Colonic mucosa (tissue), 4 donors: ENCODE data around the gene SHISA6. TPM values are rescaled to one million over a fixed set of nuclear protein-coding genes. Genes with fewer than 3 reads are reported as not detected.

Experiments used
- DNase-seq: peaks from one replicate; pipeline ENCODE4 v3.0.0-alpha.2; 2020
- H3K27ac ChIP-seq: fragments of 200-600 bp; one replicate; pipeline ENCODE4 v1.8.0; 2021
- H3K27me3 ChIP-seq: fragments of 200-600 bp; one replicate; pipeline ENCODE4 v1.8.0; 2021
- H3K36me3 ChIP-seq: fragments of 200-600 bp; one replicate; pipeline ENCODE4 v1.8.0; 2021
- H3K4me1 ChIP-seq: fragments of 200-600 bp; one replicate; pipeline ENCODE4 v1.8.0; 2021; ENCODE audit warnings: mild to moderate bottlenecking
- H3K4me3 ChIP-seq: fragments of 200-600 bp; one replicate; pipeline ENCODE4 v1.8.0; 2021
- H3K9ac ChIP-seq, 2 donors: one replicate each; pipeline ENCODE4 v1.7.0; 2013; ENCODE audit warnings: control low read depth in 2 of 2, low read depth in 2 of 2, low read length in 2 of 2
- H3K9me3 ChIP-seq: fragments of 200-600 bp; one replicate; pipeline ENCODE4 v1.8.0; 2021
- CTCF ChIP-seq: fragments of 200-600 bp; IDR thresholded peaks from one replicate; pipeline ENCODE4 v1.8.0; 2022; ENCODE audit warnings: antibody characterized with exemption, mild to moderate bottlenecking
- intact Hi-C: fragments of 100-400 bp; cut with DNase I; formaldehyde crosslinking; loops from one replicate; pipeline ENCODE4 v1.14.1; 2022
- total RNA-seq, 2 donors: library from RNA; stranded (reverse); fragmentation: NEBNext Ultra II Directional in 1 of 2; extraction: Animal tissue kit (Norgen Biotek cat#: 25700) in 1 of 2; gene quantifications; one replicate each; pipeline ENCODE4 v1.2.1, GENCODE V29; 2021
- donor health status: healthy.
- donor health status: DM: no; HTN: no; CAD: no.
- donor health status: DM: no; HTN: no; CAD: no.

SHISA6 gene
- total RNA-seq, 2 donors from 2014 or later, result 0.45 to 0.59 TPM

GRCh38 chr17:11583306-11583992 lies 342.4 kb downstream of the SHISA6 start:
- no peaks in the 10 kb centered on the region for H3K27me3 ChIP-seq
- no peaks in the 10 kb centered on the region for H3K36me3 ChIP-seq
- no peak for DNase-seq
- intact Hi-C loops, result no loop called here
- no peaks in the 10 kb centered on the region for H3K4me1 ChIP-seq
- no peak for TF ChIP-seq CTCF
- no peak overlapping the region for H3K27ac ChIP-seq
- H3K9ac ChIP-seq, result no peak overlapping the region
- H3K4me3 ChIP-seq, result no peak overlapping the region
- no peaks in the 10 kb centered on the region for H3K9me3 ChIP-seq

GRCh38 chr17:11589716-11590115 lies 348.7 kb downstream of the SHISA6 start:
- DNase-seq, result no peak
- Histone ChIP-seq H3K9ac (no peak overlapping the region), H3K36me3 (no peaks in the 10 kb centered on the region), H3K27me3 (no peaks in the 10 kb centered on the region), H3K27ac (no peak overlapping the region), H3K4me3 (no peak overlapping the region), H3K9me3 (no peaks in the 10 kb centered on the region), H3K4me1 (no peaks in the 10 kb centered on the region)
- no peak for TF ChIP-seq CTCF
- intact Hi-C loops, result no loop called here

GRCh38 chr17:11598274-11599221 lies 357.5 kb downstream of the SHISA6 start, which contains the start of gene DNAH9:
DNAH9 (plus strand) TSS chr17:11598470; CDS start chr17:11598499, 29 bp downstream.
- H3K36me3 ChIP-seq, result no peaks in the 10 kb centered on the region
- H3K4me3 ChIP-seq, result peak within 1 kb of the TSS; percentile 72
- DNase-seq, result peak; percentile 98
- no peaks in the 10 kb centered on the region for H3K4me1 ChIP-seq
- peak within 1 kb of the TSS in 1 of 2 donors; percentile 56 for H3K9ac ChIP-seq
- H3K9me3 ChIP-seq, result no peaks in the 10 kb centered on the region
- H3K27me3 ChIP-seq, result no peaks in the 10 kb centered on the region
- intact Hi-C loops, result no loop called here
- H3K27ac ChIP-seq, result peak within 1 kb of the TSS; percentile 10
- TF ChIP-seq CTCF, result no peak

GRCh38 chr17:11601661-11602060 lies 360.6 kb downstream of the SHISA6 start:
- no peak for DNase-seq
- Histone ChIP-seq H3K27me3 (no peaks in the 10 kb centered on the region), H3K9ac (no peak overlapping the region), H3K4me1 (no peaks in the 10 kb centered on the region), H3K27ac (no peak overlapping the region), H3K9me3 (no peaks in the 10 kb centered on the region), H3K4me3 (no peak overlapping the region), H3K36me3 (no peaks in the 10 kb centered on the region)
- intact Hi-C loops, result no loop called here
- TF ChIP-seq CTCF, result no peak

GRCh38 chr17:11608396-11608795 lies 367.4 kb downstream of the SHISA6 start:
- intact Hi-C loops, result no loop called here
- peak; percentile 80 for DNase-seq
- no peak overlapping the region for H3K4me3 ChIP-seq
- no peak for TF ChIP-seq CTCF
- H3K27ac ChIP-seq, result peak overlapping the region; percentile 55
- H3K9me3 ChIP-seq, result no peaks in the 10 kb centered on the region
- H3K27me3 ChIP-seq, result no peaks in the 10 kb centered on the region
- H3K9ac ChIP-seq, result no peak overlapping the region
- H3K4me1 ChIP-seq, result no peaks in the 10 kb centered on the region
- H3K36me3 ChIP-seq, result no peaks in the 10 kb centered on the region
